ENCODE measurements around the gene UBE2L6. TPM values are rescaled to one million over a fixed set of nuclear protein-coding genes. Genes with fewer than 3 reads are reported as not detected.

Gene UBE2L6
- polyA plus RNA-seq (2013, experiment 1 of 2; ENCODE audit: insufficient read length), result 19.2 TPM
- polyA plus RNA-seq (2013, experiment 2 of 2; ENCODE audit: insufficient read length), result 20.1 TPM

DNA sequence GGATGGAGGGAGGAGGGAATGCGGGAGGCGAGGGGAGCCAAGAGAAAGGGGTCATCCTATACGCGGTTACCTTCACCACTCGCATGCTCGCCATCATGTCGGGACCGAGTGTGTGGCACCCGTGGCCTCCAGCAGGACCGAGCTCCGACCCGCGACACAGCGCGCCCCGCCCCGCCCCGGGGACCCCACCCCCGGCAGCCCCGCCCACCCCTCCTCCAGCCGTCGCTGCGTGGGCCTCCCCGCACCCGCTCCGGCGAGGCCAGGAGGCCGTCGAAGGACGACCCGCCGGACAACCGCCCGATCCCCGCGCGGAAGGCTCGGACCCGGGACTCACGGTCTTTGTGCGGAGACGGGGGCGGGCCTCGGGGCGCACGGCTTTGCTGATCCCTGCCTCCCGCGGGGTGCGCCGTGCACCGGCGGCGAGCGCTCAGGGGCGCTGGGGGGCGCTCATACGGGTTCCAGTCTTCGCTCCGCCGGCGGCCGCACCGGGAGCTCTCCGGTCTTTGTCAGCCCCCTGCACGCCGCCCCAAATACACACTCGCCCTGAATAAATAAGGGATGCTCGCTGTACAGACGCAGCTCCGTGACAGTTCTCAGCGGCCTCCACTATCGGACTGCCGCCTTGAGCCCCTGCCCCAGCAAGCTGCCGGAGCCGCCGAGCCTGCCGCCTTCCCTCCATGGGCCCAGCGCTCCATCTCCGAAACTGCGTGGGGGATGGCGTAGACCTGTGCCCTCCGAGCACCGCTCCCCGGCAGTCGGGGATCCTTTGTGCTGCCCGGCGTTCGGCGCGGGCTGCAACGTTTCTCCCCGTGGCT is at the start of gene UBE2L6:
Gene UBE2L6, minus strand, starts transcription at position 158 of the 815 bp plus-strand sequence. Its CDS starts 61 bp downstream, at position 97.
- peak; percentile 71 for DNase-seq

DNA sequence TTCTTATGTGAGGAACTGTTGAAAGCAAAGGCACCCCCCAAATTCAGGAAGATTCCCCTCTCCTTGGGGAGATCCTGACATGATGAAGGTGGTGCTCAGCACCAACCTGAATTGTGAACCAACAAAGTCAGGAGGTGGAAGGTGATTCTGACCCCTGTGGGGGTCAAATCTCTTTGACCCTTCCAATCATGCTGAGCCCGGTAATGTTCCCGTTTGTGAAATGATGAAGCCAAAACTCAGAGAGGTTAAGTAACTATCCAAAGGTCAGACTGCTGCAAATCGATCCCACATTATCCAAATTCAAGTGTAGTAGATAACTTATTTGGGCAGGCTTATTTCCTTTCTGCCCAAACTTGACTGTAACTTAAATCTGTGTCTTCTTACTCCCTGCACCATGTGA is 49.1 kb upstream of the UBE2L6 start:
- no peak for DNase-seq

DNA sequence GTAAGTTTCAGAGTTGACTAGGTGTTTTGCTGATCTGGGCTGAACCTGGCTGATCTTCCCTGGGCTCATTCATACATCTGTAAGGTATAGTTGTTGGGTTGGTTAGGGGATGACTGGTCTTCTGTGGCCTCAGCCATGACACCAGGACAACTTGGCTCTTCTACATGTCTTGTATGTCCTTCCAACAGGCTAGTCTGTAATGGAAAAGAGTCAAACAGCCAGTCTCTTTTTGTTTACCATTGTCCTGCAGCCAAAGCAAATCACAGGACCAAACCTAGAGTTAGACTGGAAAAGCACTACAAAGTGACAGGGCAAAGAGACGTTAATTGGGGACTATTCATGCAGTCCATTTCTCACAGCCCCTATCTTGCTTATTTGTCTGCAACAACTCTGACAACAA is 47.8 kb upstream of the UBE2L6 start:
- DNase-seq, result no peak

DNA sequence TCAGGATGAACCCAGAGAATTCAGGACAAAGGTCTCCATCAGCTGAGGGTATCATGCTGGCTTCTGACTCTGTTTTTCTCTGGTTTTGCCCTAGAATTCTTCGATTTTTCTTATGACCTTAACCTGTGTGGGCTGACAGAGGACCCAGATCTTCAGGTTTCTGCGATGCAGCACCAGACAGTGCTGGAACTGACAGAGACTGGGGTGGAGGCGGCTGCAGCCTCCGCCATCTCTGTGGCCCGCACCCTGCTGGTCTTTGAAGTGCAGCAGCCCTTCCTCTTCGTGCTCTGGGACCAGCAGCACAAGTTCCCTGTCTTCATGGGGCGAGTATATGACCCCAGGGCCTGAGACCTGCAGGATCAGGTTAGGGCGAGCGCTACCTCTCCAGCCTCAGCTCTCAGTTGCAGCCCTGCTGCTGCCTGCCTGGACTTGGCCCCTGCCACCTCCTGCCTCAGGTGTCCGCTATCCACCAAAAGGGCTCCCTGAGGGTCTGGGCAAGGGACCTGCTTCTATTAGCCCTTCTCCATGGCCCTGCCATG is 46.8 kb upstream of the UBE2L6 start:
- no peak for DNase-seq

DNA sequence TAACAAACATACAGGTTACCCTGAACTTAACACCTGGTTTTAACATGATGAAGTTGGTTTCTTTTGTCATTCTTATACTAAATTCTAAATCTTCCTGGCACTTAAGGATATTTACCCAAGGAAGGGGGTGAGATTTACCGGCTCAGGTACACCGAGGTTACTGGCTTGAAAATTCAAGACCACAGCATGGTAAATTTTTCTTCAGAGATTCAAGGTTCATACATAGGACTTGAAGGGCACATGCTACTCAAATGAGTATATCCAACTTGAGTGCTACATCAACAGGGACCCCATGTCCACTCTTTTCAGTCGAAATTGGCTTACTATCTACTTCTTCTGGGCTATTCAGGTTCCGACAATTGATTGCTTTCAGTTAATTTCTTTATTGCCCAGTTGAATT is 42.7 kb upstream of the UBE2L6 start:
- no peak for DNase-seq

DNA sequence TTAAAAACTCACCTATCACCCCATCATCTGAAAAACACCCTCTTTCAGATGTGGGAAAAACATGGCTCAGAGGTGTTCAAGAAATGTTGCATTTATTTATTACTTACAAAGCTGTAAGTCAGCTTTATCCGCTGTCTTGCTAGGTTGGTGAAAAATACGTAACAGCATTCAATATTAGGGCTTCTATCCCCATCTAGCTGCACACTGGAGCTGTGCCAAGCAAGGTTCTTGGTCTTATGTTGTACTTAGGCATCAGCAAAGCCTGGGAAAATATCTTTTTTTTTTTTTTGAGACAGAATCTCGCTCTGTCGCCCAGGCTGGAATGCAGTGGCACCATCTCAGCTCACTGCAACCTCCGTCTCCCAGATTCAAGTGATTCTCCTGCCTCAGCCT is 37.6 kb upstream of the UBE2L6 start:
- DNase-seq, result no peak

DNA sequence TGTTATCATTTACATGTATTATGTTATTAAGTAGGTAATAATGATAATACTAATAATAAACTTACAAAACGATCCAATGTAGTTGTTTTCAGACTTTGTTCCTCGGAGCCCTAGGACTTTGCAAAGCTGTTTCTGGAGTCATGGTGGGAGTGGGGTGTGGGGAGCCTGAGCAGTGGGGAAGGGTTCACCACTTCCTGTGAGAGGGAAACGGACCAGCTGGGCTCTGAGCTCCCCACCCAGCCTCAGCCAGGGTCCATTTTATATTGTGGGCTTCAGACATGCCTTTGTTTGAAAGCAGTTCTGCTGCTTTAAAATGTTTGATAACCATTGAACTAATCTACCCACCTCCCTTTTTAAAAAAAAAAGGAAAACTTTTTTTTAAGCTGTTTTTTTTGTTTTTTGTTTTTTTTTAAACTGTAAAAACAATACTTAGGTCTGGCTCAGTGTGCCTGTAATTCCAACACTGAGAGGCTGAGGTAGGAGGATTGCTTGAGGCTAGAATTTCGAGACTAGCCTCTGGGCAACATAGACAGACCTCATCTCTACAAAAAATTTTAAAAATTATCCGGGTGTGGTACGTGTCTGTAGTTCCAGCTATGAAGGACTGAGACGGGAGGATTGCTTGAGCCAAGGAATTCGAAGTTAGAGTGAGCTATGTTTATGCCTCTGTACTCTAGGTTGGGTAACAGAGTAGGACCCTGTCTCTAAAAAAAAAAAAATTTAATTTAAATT is 37.0 kb upstream of the UBE2L6 start:
- DNase-seq, result peak; percentile 8

DNA sequence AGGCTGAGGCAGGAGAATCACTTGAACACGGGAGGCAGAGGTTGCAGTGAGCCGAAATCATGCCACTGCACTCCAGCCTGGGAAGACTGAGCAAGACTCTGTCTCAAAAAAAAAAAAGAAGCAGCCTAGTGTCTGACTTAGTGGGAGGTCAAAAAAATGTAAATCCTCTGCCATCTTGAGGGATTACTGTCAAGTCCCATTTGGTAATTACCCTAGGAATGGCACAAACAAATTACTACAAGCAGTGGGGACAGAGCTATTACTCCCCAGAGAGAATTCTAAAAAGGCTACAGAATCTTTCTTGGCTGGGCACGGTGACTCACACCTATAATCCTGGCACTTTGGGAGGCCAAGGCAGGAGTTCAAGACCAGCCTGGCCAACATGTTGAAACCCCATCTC is 33.8 kb upstream of the UBE2L6 start:
- peak; percentile 4 for DNase-seq

DNA sequence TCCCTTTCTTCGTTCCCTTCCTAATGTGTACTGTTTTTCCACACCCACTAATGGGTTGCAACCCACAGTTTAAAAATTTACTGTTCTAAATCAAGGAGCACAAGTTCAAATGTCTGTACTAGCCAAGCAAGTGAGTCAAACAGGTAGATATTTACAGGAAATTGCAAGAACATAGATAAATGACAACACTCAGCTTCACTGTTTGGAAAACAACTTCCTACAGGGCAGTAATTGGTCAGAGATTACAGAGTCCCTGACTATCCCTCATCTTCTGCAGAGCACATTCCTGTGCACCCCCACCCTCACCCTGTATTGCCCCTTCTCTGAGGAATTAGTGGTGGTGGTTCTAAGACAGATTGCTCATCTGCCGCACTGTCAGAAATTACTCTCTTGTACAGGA is 31.9 kb upstream of the UBE2L6 start:
- no peak for DNase-seq

DNA sequence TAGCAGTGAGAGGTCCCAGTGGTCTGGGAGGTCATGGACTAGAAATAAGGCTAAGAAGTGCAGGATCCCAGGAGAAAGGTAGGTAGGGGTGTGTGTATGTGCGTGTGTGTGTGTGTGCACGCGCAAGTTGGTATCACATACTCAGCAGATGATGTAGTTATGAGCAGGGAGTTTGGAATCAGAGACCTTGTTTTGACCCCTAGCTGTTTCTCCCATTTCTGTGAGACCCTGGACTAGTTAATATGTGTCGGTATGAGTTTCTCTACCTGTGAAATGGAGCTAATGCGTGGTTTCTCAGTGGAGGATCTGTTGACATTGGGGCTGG is 31.3 kb upstream of the UBE2L6 start:
- DNase-seq, result peak; percentile 51

DNA sequence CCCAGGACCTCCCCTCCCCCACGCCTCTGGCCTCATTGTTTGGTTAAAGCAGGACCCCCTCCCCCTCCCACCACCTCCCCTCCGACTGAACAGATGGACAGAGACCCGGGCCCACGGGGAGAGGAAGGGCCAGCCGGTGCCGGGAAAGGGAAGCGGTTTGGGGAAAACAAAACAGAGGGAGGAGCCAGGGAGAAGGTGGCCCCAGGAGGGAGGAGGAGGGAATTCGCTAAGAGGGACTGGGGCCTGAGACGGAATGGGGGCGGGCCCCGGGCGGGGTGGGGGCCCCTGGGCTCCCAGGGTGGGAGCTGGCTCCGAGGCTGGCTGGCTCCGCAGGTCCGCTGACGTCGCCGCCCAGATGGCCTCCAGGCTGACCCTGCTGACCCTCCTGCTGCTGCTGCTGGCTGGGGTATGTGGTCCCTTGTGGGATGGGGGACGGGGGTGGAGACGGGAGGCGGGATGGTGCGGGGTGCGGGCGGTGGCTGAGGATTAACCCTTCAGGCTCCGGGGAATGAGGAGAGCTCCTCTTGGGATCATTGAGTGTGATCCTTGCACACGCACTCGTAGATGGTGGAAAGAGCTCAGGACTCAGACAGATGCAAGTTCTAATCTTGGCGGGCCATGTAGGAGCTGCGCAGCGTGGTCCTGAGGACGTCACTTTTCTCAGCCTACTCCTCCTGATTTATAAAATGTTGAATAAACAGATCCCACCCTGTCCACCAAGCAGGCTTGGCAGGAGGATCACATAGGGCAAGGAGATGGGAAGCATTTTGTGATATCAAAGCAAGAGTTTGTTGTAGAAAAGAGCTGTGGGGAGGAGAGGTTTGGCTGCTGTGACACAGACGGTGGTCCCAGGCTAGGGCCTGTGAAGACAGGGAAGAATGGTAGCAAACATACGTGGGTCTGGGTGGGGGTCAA is 30.7 kb upstream of the UBE2L6 start:
- DNase-seq, result peak; percentile 54

DNA sequence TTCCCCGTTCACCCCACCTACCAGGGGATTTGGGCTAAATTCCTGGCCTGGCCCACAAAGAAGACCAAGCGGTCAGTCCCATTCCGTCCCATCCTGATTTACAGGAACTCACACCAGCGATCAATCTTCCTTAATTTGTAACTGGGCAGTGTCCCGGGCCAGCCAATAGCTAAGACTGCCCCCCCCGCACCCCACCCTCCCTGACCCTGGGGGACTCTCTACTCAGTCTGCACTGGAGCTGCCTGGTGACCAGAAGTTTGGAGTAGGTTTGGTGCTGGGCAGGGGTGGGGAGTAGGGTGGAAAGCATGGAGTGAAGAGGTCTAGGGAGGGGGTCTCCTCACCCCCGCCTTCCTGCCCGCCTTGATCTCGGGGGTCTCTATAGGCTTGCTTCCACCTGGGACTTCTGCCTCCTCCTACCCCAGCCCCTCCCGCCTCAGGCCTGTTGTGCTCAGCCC is 30.0 kb upstream of the UBE2L6 start, which contains the start of gene SERPING1:
Gene SERPING1, plus strand, starts transcription at position 225 of the 455 bp plus-strand sequence. CDS start 586 bp downstream, outside the sequence.
- peak; percentile 2 for DNase-seq

DNA sequence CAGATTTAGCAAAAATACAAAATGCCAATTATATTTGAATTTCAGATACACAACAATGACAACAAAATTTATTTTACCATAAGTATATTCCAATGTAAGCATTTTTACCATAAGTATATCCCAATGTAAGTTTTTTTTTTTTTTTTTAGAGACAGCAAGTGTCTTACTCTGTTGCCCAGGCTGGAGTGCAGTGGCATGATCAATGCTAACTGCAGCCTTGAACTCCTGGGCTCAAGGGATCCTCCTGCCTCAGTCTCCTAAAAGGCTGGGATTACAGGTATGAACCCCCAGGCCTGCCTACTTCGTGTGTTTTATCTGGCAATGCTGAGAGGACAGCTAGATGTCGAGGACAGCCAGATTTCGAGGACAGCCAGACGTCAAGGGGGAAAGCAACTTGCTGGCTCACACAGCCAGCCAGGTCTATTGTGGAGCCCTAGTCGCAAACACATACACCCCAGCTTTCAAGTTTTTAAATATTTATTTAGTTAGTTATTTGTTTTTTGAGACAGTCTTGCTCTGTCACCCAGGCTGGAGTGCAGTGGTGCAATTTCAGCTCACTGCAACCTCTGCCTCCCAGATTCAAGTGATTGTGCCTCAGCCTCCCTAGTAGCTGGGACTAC is 28.9 kb upstream of the UBE2L6 start:
- DNase-seq, result no peak

DNA sequence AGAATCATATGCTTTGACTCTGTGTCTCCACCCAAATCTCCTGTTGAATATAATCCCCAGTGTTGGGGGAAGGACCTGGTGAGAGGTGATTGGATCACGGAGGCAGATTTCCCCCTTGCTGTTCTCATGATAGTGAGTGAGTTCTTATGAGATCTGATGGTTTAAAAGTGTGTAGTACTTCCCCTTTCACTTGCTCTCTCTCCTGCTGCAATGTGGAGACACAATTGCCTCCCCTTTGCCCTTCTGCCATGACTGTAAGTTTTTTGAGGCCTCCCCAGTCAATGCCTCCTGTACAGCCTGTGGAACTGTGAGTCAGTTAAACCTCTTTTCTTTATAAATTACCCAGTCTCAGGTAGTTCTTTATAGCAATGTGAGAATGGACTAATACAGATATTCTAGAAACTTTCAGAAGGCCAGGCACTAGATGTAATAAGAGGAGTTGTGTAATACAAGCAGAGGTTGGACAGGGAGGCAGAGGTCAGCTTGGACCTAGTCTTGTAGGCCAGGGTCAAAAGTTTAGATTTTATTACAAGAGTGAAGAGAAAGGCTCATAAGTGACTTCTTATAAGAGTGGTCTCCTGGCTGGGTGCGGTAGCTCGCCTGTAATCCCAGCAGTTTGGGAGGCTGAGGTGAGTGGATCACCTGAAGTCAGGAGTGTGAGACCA is 20.7 kb upstream of the UBE2L6 start:
- DNase-seq, result no peak

DNA sequence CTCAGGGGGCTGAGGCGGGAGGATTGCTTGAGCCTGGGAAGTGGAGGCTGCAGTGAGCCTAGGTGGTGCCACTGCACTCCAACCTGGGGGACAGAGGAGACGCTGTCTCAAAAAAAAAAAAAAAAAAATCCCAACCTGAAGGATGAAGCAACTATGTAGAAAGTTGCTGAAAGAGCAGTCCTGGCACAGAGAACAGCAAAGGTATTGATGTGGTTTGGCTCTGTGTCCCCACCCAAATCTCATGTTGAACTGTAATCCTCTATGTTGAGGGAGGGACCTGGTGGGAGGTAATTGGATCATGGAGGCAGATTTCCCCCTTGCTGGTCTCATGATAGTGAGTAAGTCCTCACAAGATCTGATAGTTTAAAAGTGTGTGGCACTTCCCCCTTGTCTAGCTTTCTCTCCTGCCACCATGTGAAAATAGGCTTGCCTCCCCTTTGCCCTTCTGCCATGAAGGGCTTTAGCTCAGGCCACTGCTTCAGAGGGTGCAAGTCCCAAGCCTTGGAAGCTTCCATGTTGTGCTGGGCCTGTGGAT is 19.3 kb upstream of the UBE2L6 start:
- no peak for DNase-seq

DNA sequence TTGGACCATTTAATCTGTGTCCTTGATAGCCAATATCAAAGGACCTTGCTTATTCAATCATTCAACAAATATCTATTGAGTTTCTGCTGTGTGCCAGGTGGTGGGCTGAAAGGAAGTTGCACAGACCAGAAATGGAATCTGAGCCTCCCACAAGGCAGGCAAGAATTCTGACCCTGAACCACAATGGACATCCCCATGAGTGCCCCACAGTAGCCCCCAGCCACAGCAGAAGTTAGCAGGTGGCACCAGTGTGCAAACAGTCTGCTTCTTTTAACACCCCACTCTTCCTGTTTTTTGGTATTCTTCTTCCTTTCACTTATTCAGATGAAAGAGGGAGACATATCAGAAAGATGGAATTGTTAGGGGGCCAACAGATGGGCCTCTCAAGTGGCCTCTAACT is 17.8 kb upstream of the UBE2L6 start:
- DNase-seq, result no peak

DNA sequence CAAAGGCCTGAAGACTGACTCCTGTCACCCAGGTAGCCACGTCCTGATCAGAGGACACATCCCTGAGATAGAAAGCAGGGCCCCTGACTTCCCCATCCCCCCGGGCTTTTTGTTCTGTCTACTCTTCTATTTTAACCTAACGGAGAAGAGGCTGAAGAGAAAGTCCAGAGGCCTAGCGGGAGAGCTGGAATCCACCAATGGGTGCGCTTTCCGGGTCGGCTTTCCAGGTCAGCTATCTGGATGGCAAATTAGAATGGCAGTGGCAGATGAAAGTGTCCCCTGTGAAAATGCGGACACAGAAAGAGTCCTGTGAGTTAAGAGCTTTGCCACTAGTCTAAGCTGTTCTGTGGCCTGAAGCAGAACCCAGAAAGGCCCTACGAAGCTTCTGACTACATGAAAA is 16.9 kb upstream of the UBE2L6 start:
- DNase-seq, result no peak

DNA sequence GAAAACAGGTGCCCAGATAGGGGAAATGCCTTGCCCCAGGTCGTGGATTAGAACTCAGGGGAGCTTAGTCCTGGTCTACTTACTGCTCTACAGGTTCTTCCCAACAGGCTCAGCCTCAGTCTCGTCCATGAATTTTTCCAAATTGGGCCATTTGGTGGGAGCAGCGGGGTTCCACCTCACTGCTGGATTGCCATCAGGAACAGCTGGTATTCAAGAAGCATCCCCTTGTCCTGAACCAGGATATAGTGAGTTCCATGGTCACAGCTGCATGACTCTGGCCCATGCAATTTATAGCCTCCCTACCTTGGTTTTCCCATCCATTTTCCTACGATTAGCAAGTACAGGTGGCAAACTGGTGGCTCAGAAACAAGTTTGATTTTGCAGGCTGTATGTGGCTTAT is 6.6 kb upstream of the UBE2L6 start:
- no peak for DNase-seq

DNA sequence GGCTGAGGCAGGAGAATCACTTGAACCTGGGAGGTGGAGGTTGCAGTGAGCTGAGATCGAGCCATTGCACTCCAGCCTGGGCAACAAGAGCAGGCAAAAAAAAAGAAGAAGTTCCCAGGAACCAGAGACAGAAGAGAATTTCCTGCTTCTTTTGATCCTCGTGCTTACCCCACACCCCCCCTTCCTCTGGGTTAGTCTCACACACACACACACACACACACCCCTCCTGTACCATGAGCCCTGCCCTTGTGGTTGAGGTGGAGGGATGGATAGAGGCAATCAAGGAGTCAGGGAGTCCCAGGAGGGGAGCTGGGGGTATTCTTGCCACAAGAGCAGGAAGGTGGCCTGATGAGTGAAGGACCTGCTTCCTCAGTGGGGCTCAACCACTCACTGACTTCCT is 4.1 kb upstream of the UBE2L6 start:
- no peak for DNase-seq

DNA sequence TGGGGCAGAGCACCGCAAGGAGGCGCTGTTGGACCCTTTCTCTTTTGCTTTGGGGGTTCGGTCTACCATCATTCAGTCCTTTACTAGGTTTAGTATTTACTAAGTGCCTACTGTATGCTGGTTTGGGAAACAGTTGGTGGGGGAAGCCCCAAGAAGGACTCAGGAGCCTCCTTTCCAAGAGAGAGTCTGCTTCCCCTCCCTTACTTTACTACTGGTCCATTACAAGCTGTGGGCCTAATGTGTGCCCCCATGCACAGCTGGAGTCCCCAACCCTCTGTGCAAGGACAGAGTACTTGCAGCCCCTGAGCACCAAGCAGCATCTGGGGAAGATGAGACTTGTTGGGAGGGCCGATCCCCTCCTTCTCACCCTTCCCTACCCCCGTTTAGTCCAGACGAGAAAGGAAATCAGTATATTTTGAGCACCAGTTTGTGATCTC is 876 bp upstream of the UBE2L6 start:
- no peak for DNase-seq

DNA sequence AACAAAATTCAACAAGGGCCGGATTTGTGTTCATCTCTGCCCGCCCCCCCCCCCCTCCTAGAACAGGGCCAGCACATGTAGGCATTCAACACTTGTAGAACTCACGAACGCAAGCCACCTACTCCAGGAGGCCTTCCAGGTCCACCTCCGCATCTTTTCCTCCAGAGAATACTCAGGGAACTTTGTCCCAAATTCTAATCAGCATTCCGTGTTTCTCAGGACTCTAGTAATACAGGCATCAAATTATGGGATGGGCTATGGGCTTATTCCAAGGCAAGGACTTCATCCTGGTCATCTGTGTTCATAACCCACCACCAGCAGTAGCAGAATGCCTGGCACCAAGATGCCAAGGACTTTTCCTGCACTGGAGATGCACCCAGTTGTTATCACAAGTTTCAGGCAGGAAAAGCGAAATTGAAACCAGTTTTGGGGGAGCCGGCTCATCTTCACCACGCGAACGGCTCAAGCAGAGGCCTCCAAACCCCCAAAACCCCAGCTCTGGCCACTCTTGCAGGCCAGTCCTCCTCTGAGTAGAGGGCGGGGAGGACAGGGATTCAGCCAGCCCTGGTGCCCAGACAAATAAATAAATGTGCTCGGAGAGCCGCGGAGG is 462 bp downstream of the UBE2L6 start:
- no peak for DNase-seq

Data from fibroblast of skin of scalp (primary cell).